Lower leg skin (tissue), 3 donors: ENCODE measurements around the gene PIGC.

Source experiments
- POLR2A ChIP-seq, 2 donors: fragments of 450-650 bp; IDR thresholded peaks; one replicate each; pipeline ENCODE4 v1.6.1; 2016 to 2017; ENCODE audit warnings: antibody characterized with exemption in 2 of 2, mild to moderate bottlenecking in 1 of 2, moderate library complexity in 1 of 2
- TF ChIP-seq, protein P1 (sequence below), 3 donors: fragments of 450-650 bp; IDR thresholded peaks; one replicate each; pipeline ENCODE4 v1.5.1; 2016; ENCODE audit warnings: antibody characterized with exemption in 3 of 3, mild to moderate bottlenecking in 3 of 3, moderate library complexity in 2 of 3

DNA sequence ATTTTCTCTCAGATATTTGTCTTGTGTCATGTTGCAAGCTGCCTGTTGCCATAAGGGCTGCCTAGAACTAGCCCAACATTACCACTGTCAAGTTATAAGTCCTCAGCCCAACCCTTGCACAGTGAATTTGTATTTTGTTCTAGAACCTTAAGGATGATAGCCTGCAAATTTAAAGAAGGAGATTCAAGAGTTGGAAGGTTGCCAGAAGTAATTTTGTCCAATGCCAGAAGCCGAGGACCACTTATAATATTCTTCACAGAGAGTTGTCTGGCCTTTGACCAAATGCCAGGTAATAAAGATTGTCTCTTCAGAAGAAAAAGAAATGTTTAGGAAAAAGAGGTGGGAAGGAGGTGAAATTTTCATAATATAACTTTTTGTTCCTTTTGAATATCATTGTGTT, 48.6 kb upstream of the PIGC start:
- TF ChIP-seq, protein P1, sequence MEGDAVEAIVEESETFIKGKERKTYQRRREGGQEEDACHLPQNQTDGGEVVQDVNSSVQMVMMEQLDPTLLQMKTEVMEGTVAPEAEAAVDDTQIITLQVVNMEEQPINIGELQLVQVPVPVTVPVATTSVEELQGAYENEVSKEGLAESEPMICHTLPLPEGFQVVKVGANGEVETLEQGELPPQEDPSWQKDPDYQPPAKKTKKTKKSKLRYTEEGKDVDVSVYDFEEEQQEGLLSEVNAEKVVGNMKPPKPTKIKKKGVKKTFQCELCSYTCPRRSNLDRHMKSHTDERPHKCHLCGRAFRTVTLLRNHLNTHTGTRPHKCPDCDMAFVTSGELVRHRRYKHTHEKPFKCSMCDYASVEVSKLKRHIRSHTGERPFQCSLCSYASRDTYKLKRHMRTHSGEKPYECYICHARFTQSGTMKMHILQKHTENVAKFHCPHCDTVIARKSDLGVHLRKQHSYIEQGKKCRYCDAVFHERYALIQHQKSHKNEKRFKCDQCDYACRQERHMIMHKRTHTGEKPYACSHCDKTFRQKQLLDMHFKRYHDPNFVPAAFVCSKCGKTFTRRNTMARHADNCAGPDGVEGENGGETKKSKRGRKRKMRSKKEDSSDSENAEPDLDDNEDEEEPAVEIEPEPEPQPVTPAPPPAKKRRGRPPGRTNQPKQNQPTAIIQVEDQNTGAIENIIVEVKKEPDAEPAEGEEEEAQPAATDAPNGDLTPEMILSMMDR (IDR thresholded peaks at IDR 0.05) = no peak
- TF ChIP-seq POLR2A (IDR thresholded peaks at IDR 0.05) = no peak
